OCI-LY7 (cell line): Measurements from ENCODE around the gene YPEL3.

ENCODE experiments used
- CTCF ChIP-seq: fragments of 200-600 bp; sonication (generic); conservative IDR thresholded peaks from 2 replicates; pipeline ENCODE4 v1.5.1; 2014; ENCODE audit warnings: mild to moderate bottlenecking, antibody characterized with exemption, low read length, moderate library complexity, mixed read lengths
- EZH2phosphoT487 ChIP-seq: fragments of 200-600 bp; sonication (generic); IDR thresholded peaks from 2 replicates; pipeline ENCODE4 v1.6.1; 2018; ENCODE audit warnings: low read depth, borderline replicate concordance, mild to moderate bottlenecking, mixed run types, antibody characterized with exemption, low read length, moderate library complexity, mixed read lengths

GRCh38 chr16:30063278-30063892 lies 32.6 kb downstream of the YPEL3 start:
- TF ChIP-seq EZH2phosphoT487 (no peak), CTCF (no peak)
